Right cardiac atrium (tissue), 5 donors: ENCODE data around the gene AMIGO1. TPM values are rescaled to one million over a fixed set of nuclear protein-coding genes. Genes with fewer than 3 reads are reported as not detected.

Experiments used
- ATAC-seq, 2 donors: fragments of 200-7000 bp; cut with Tn5 transposase; one replicate each; pipeline versions ENCODE4 v1.8.0 to v1.9.1; 2020; ENCODE audit warnings: moderate library complexity in 2 of 2, mild to moderate bottlenecking in 1 of 2
- DNase-seq, 3 donors: peaks; one replicate each; pipeline ENCODE4 v3.0.0-alpha.2; 2020
- H3K27ac ChIP-seq: one replicate; pipeline ENCODE4 v1.5.1; 2013; ENCODE audit warnings: mild to moderate bottlenecking, low read length, control low read depth, moderate library complexity
- H3K27me3 ChIP-seq: one replicate; pipeline ENCODE4 v1.6.1; 2013; ENCODE audit not compliant: control insufficient read depth, insufficient read depth
- H3K4me1 ChIP-seq: one replicate; pipeline ENCODE4 v1.6.1; 2013; ENCODE audit warnings: low read length; ENCODE audit not compliant: control insufficient read depth, insufficient read depth
- H3K4me3 ChIP-seq: one replicate; pipeline ENCODE4 v1.5.1; 2013; ENCODE audit warnings: low read length, control low read depth
- H3K9me3 ChIP-seq: one replicate; pipeline ENCODE4 v1.6.1; 2013; ENCODE audit warnings: low read length; ENCODE audit not compliant: control insufficient read depth
- WGBS: extraction: QIAGEN DNeasy Blood & Tissue Kit; methylation state at CpG from one replicate; pipeline ENCODE4 v1.1.7; 2013; 5-methylcytosine and 5-hydroxymethylcytosine counted together
- intact Hi-C, 4 donors: fragments of 100-400 bp; cut with DNase I; formaldehyde crosslinking; loops; one replicate each; pipeline versions ENCODE4 v1.11.0 to v1.14.0; 2022 to 2023
- polyA plus RNA-seq: library from polyadenylated mRNA; stranded (reverse); fragments of 200-250 nt; gene quantifications from one replicate; pipeline ENCODE4 v1.2.3, GENCODE V29; 2013
- total RNA-seq, 4 donors: library from RNA; stranded (reverse); fragmentation: NEBNext Ultra II Directional; extraction: Animal tissue kit (Norgen Biotek cat#: 25700); gene quantifications; one replicate each; pipeline ENCODE4 v1.2.1, GENCODE V29; 2021
- donor health status: healthy with polysubstance abuse.
- donor health status: DM: no; HTN: yes; CAD: no.
- donor health status: DM: no; HTN: no; CAD: no.
- donor health status: DM: no; HTN: yes; CAD: no; lungs with severe emphysema.
- donor health status: DM: yes; HTN: yes; CAD: no.

Gene AMIGO1
- total and polyA plus RNA-seq, 5 donors = 5.3 to 14.2 (median 12.2) TPM

GRCh38 chr1:109531826-109532364 is 22.4 kb upstream of the AMIGO1 start:
- Histone ChIP-seq H3K4me3 (no peak overlapping the region), H3K4me1 (no peaks in the 10 kb centered on the region), H3K9me3 (no peaks in the 10 kb centered on the region), H3K27me3 (no peaks in the 10 kb centered on the region), H3K27ac (no peak overlapping the region)
- 52% methylated on average over 16 of the region's 16 CpGs for WGBS
- DNase-seq = no peak
- ATAC-seq = no peak
- intact Hi-C loops = loop anchor here (2.0 to 5.0 kb wide), 4 partner anchors 33 to 270 kb away; partner anchors contain the start of gene CYB561D1 (in 1 of the 4)

GRCh38 chr1:109531380-109531779 is 21.9 kb upstream of the AMIGO1 start:
- Histone ChIP-seq H3K4me1 (no peaks in the 10 kb centered on the region), H3K4me3 (no peak overlapping the region), H3K9me3 (no peaks in the 10 kb centered on the region), H3K27me3 (no peaks in the 10 kb centered on the region), H3K27ac (no peak overlapping the region)
- DNase-seq (no peak), ATAC-seq (no peak)
- intact Hi-C loops = loop anchor here in 2 of 4 donors (5.0 kb wide), 2 partner anchors 39 to 269 kb away; partner anchors contain the start of gene CYB561D1 (in 1 of the 2)
- WGBS = 71% methylated on average over 4 of the region's 4 CpGs

- Histone ChIP-seq H3K4me3 (no peak overlapping the region), H3K27me3 (no peaks in the 10 kb centered on the region), H3K9me3 (no peaks in the 10 kb centered on the region), H3K4me1 (no peaks in the 10 kb centered on the region), H3K27ac (no peak overlapping the region)
- intact Hi-C loops = loop anchor here in 2 of 4 donors (5.0 kb wide), 2 partner anchors 38 to 268 kb away; partner anchors contain the start of gene CYB561D1 (in 1 of the 2)
- ATAC-seq (no peak), DNase-seq (no peak)
- 67% methylated on average over 13 of the region's 13 CpGs for WGBS
Measured at GRCh38 chr1:109530457-109531087, 21.0 kb upstream of the AMIGO1 start.

- Histone ChIP-seq H3K27ac (no peak overlapping the region), H3K27me3 (no peaks in the 10 kb centered on the region), H3K4me1 (no peaks in the 10 kb centered on the region), H3K9me3 (no peaks in the 10 kb centered on the region), H3K4me3 (no peak overlapping the region)
- 58% methylated on average over 8 of the region's 8 CpGs for WGBS
- ATAC-seq = no peak
- DNase-seq = no peak
- intact Hi-C loops = loop anchor here in 2 of 4 donors (5.0 kb wide), 2 partner anchors 38 to 268 kb away; partner anchors contain the start of gene CYB561D1 (in 1 of the 2)
Measured at GRCh38 chr1:109529881-109530456, 20.4 kb upstream of the AMIGO1 start.

GRCh38 chr1:109528712-109529111 is 19.2 kb upstream of the AMIGO1 start:
- 92% methylated on average over 3 of the region's 3 CpGs for WGBS
- ATAC-seq = no peak
- no peak for DNase-seq
- Histone ChIP-seq H3K4me3 (no peak overlapping the region), H3K27me3 (no peaks in the 10 kb centered on the region), H3K4me1 (no peaks in the 10 kb centered on the region), H3K27ac (no peak overlapping the region), H3K9me3 (no peaks in the 10 kb centered on the region)
- intact Hi-C loops = no loop called here

GRCh38 chr1:109527846-109528695 is 18.5 kb upstream of the AMIGO1 start:
- DNase-seq (no peak), ATAC-seq (no peak)
- Histone ChIP-seq H3K27ac (no peak overlapping the region), H3K9me3 (no peaks in the 10 kb centered on the region), H3K4me1 (no peaks in the 10 kb centered on the region), H3K4me3 (no peak overlapping the region), H3K27me3 (no peaks in the 10 kb centered on the region)
- intact Hi-C loops = loop anchor here in 1 of 4 donors (2.0 kb wide), 1 partner anchor 31 kb away; no protein-coding TSS in a partner anchor
- WGBS = 85% methylated on average over 9 of the region's 9 CpGs

- H3K27ac ChIP-seq = no peak overlapping the region
- intact Hi-C loops = loop anchor here in 1 of 4 donors (2.0 kb wide), 1 partner anchor 30 kb away; no protein-coding TSS in a partner anchor
- no peaks in the 10 kb centered on the region for H3K4me1 ChIP-seq
- DNase-seq = no peak
- no peak for ATAC-seq
- H3K9me3 ChIP-seq = no peaks in the 10 kb centered on the region
- 76% methylated on average over 14 of the region's 14 CpGs for WGBS
- no peaks in the 10 kb centered on the region for H3K27me3 ChIP-seq
- no peak overlapping the region for H3K4me3 ChIP-seq
Measured at GRCh38 chr1:109527098-109527811, 17.7 kb upstream of the AMIGO1 start.

- no peaks in the 10 kb centered on the region for H3K9me3 ChIP-seq
- H3K4me1 ChIP-seq = peaks cover 3% of the 10 kb centered on the region
- no peak overlapping the region for H3K4me3 ChIP-seq
- no peaks in the 10 kb centered on the region for H3K27me3 ChIP-seq
- 89% methylated on average over 2 of the region's 2 CpGs for WGBS
- no peak overlapping the region for H3K27ac ChIP-seq
- intact Hi-C loops = no loop called here
- DNase-seq (no peak), ATAC-seq (no peak)
Measured at GRCh38 chr1:109523706-109524105, 14.2 kb upstream of the AMIGO1 start.

GRCh38 chr1:109522026-109522425 is 12.5 kb upstream of the AMIGO1 start:
- 81% methylated on average over 7 of the region's 7 CpGs for WGBS
- H3K4me3 ChIP-seq = no peak overlapping the region
- peaks cover 3% of the 10 kb centered on the region for H3K4me1 ChIP-seq
- no peak overlapping the region for H3K27ac ChIP-seq
- no peaks in the 10 kb centered on the region for H3K27me3 ChIP-seq
- no peaks in the 10 kb centered on the region for H3K9me3 ChIP-seq
- ATAC-seq = no peak
- intact Hi-C loops = no loop called here
- no peak for DNase-seq
